Osteocyte (in vitro differentiated cells): ENCODE results near the gene GPX2. TPM values are rescaled to one million over a fixed set of nuclear protein-coding genes. Genes with fewer than 3 reads are reported as not detected.

Experiments used
- DNase-seq: peaks from one replicate; pipeline ENCODE4 v3.0.0; 2021; ENCODE audit warnings: mixed read lengths; ENCODE audit not compliant: unreplicated experiment; ENCODE audit errors: extremely low spot score
- H3K27ac Mint-ChIP-seq: one replicate; pipeline ENCODE4 v1.8.0; 2021; ENCODE audit warnings: mild to moderate bottlenecking, mixed read lengths; ENCODE audit not compliant: unreplicated experiment
- H3K27me3 Mint-ChIP-seq: one replicate; pipeline ENCODE4 v1.8.0; 2021; ENCODE audit warnings: mixed read lengths; ENCODE audit not compliant: unreplicated experiment
- H3K36me3 Mint-ChIP-seq: one replicate; pipeline ENCODE4 v1.8.0; 2021; ENCODE audit warnings: mixed read lengths; ENCODE audit not compliant: unreplicated experiment
- H3K4me1 Mint-ChIP-seq: one replicate; pipeline ENCODE4 v1.8.0; 2021; ENCODE audit warnings: mixed read lengths; ENCODE audit not compliant: unreplicated experiment
- H3K4me3 Mint-ChIP-seq: one replicate; pipeline ENCODE4 v1.8.0; 2021; ENCODE audit warnings: mild to moderate bottlenecking, moderate library complexity, mixed read lengths; ENCODE audit not compliant: unreplicated experiment
- H3K9me3 Mint-ChIP-seq: one replicate; pipeline ENCODE4 v1.8.0; 2021; ENCODE audit warnings: mixed read lengths; ENCODE audit not compliant: unreplicated experiment
- total RNA-seq: library from RNA; stranded (reverse); gene quantifications from 2 replicates; pipeline ENCODE4 v1.2.1, GENCODE V29; 2021
- TF ChIP-seq, protein P1 (sequence below): fragments of 200-600 bp; sonication (generic); IDR thresholded peaks from 2 replicates; pipeline ENCODE4 v1.5.0; 2021; ENCODE audit warnings: antibody characterized with exemption, mild to moderate bottlenecking, moderate library complexity

GPX2 gene
- total RNA-seq, 1 donor from 2014 or later = not detected

DNA sequence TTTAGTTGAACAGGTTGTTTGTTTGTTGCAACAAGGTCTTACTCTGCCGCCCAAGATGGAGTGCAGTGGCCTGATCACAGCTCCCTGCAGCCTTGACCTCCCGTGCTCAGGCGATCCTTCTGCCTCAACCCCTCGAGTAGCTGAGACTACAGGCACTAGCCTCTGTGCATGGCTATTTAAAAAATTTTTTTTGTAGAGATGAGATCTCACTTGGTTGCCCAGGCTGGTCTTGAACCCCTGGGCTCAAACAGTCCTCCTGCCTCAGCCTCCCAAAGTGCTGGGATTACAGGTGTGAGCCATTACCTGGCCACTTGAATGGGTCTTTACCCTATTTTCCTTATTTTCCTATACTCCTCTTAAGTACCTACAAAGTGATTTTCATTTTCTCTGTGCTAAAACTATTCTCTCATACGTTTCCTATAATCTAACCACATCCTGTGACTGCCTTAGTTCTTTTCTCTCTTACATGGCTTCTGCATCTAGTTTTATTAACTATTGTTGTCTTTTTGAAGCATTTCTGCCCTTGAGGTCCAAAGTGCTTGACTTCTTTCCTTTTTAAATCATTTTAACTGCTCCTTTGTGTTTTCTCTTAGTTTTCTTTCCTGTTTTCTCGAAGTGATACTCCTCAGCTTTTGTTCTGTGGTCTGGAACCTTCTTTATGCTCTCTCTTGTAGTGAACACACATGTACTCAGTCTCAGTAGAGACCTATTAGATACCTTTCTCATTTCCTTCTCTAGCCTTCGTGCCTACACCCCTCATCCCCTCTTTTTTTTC, 14.1 kb downstream of the GPX2 start:
- no peaks in the 10 kb centered on the region for H3K9me3 Mint-ChIP-seq
- H3K4me3 Mint-ChIP-seq = no peak overlapping the region
- H3K36me3 Mint-ChIP-seq = peaks cover 24% of the 10 kb centered on the region
- TF ChIP-seq, protein P1, sequence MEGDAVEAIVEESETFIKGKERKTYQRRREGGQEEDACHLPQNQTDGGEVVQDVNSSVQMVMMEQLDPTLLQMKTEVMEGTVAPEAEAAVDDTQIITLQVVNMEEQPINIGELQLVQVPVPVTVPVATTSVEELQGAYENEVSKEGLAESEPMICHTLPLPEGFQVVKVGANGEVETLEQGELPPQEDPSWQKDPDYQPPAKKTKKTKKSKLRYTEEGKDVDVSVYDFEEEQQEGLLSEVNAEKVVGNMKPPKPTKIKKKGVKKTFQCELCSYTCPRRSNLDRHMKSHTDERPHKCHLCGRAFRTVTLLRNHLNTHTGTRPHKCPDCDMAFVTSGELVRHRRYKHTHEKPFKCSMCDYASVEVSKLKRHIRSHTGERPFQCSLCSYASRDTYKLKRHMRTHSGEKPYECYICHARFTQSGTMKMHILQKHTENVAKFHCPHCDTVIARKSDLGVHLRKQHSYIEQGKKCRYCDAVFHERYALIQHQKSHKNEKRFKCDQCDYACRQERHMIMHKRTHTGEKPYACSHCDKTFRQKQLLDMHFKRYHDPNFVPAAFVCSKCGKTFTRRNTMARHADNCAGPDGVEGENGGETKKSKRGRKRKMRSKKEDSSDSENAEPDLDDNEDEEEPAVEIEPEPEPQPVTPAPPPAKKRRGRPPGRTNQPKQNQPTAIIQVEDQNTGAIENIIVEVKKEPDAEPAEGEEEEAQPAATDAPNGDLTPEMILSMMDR = no peak
- DNase-seq = no peak
- no peak overlapping the region for H3K27ac Mint-ChIP-seq
- H3K4me1 Mint-ChIP-seq = peaks cover 8% of the 10 kb centered on the region
- H3K27me3 Mint-ChIP-seq = no peaks in the 10 kb centered on the region

DNA sequence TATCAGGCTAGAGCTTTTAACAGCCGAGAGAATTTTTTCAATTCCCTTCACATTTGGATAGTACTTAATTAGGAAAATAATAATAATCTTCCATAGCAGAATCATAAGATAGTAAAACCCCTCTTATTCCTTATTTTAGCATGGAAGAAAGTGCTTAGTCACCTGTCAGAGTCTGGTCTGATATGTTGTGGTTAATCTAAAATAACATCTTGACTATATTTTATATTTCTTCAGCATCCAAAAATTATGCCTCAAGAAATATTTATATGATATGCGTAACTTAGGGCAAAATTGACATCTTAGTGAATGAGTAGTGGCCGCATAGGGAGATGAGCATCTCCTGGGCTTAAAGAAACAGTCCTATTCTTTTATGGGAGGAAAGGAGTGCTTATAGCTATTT, 15.5 kb downstream of the GPX2 start:
- Mint-ChIP-seq H3K27ac (no peak overlapping the region), H3K27me3 (no peaks in the 10 kb centered on the region), H3K36me3 (peaks cover 18% of the 10 kb centered on the region), H3K4me3 (no peak overlapping the region), H3K4me1 (peaks cover 8% of the 10 kb centered on the region), H3K9me3 (no peaks in the 10 kb centered on the region)
- TF ChIP-seq, protein P1 = no peak
- DNase-seq = no peak

DNA sequence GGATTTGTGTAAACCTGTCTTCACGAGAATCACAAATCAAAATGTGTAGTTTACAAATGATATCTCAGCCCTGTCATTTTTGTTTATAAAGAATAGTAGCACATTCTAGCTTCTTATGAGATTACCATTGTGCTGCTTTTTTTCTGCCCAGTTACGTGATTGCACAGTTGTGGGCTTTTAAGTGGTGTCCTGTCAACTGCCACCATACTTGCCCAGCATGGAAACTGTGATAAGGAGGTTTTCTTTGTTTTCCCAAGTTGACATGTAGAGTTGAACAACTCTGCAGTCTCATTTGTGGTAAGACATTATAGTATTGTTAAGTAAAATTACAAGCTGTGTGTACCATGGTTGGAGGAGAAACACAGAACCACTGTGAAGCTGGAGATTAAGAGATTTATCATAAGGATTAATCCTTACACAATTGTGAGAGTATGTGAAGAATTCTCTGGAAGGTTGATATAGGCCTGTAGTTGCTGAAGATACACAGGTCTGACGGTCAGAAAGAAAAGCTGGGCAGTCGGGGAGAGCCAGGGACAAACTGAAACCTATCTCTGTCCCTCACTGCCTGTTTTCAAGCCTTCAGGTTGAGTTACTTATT, 16.0 kb downstream of the GPX2 start:
- no peak overlapping the region for H3K4me3 Mint-ChIP-seq
- H3K4me1 Mint-ChIP-seq = peaks cover 5% of the 10 kb centered on the region
- H3K9me3 Mint-ChIP-seq = no peaks in the 10 kb centered on the region
- peaks cover 17% of the 10 kb centered on the region for H3K36me3 Mint-ChIP-seq
- TF ChIP-seq, protein P1 = no peak
- H3K27ac Mint-ChIP-seq = no peak overlapping the region
- no peaks in the 10 kb centered on the region for H3K27me3 Mint-ChIP-seq
- no peak for DNase-seq

DNA sequence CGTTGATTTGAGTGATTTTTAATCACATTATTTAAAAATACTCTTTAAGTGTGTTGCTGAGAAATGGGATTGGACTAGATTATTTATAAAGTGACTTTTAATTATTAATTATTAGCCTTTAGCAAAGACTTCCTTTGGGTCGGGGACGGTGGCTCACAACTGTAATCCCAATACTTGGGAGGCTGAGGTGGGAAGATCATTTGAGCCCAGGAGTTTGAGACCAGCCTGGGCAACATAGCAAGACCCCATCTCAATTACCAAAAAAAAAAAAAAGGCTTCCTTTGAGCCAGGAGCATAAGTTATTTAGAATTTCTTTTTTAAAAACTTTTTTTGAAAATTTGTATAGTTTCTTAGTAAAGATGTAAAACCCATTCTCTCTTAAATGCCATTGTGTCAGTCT, 19.5 kb downstream of the GPX2 start:
- Mint-ChIP-seq H3K27me3 (no peaks in the 10 kb centered on the region), H3K4me3 (no peak overlapping the region), H3K36me3 (peaks cover 13% of the 10 kb centered on the region), H3K9me3 (no peaks in the 10 kb centered on the region), H3K27ac (no peak overlapping the region), H3K4me1 (peaks cover under 1% of the 10 kb centered on the region)
- no peak for DNase-seq
- TF ChIP-seq, protein P1 = no peak

DNA sequence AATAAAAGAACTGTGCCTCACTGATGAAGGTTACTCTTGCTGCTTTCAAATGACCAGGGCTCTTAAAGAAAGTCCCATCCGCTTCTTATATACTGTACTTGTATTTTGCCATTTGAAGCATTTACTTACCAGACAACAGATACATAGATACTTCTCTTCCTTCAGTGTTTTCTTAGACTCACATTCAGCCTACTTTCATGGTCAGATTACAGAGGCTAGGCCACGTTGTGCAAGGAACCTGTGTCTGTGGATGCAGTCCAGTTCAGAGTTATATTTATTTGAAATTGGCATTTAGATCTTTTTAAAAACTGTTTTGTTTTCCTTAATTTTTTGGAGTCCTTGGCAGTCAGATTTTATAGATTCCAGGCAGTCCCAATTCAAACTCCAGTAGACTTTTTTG, 22.1 kb downstream of the GPX2 start:
- Mint-ChIP-seq H3K9me3 (no peaks in the 10 kb centered on the region), H3K27me3 (no peaks in the 10 kb centered on the region), H3K27ac (no peak overlapping the region), H3K4me3 (no peak overlapping the region), H3K36me3 (peaks cover 5% of the 10 kb centered on the region), H3K4me1 (peaks cover 13% of the 10 kb centered on the region)
- TF ChIP-seq, protein P1 = no peak
- DNase-seq = no peak
